ENCODE measurements around the gene YAP1.
"Not testable (repeated sequence)": the region's sequence is repeated elsewhere in the genome, so short reads cannot be mapped to it uniquely, and the experiment has no call there.

The YAP1 gene

GRCh38 chr11:102166175-102167064, 56.2 kb downstream of the YAP1 start:
- no peak for DNase-seq

GRCh38 chr11:102168481-102168880, 58.2 kb downstream of the YAP1 start:
- no peak for DNase-seq

GRCh38 chr11:102171101-102171500, 60.9 kb downstream of the YAP1 start:
- no peak for DNase-seq

GRCh38 chr11:102172127-102172848, 62.0 kb downstream of the YAP1 start:
- DNase-seq: no peak

- DNase-seq: no peak
Observed at GRCh38 chr11:102177126-102177525, 66.9 kb downstream of the YAP1 start.

GRCh38 chr11:102177974-102178631, 67.9 kb downstream of the YAP1 start:
- no peak for DNase-seq

- DNase-seq: no peak
Observed at GRCh38 chr11:102179371-102179770, 69.1 kb downstream of the YAP1 start.

GRCh38 chr11:102184269-102184987, 74.2 kb downstream of the YAP1 start:
- DNase-seq: no peak

GRCh38 chr11:102186551-102187191, 76.4 kb downstream of the YAP1 start:
- peak; percentile 51 for DNase-seq

- peak; percentile 37 for DNase-seq
Observed at GRCh38 chr11:102187416-102188151, 77.3 kb downstream of the YAP1 start.

GRCh38 chr11:102188488-102188887, 78.2 kb downstream of the YAP1 start:
- DNase-seq: no peak

- no peak for DNase-seq
Observed at GRCh38 chr11:102191832-102192231, 81.6 kb downstream of the YAP1 start.

- no peak for DNase-seq
Observed at GRCh38 chr11:102192349-102193066, 82.3 kb downstream of the YAP1 start.

GRCh38 chr11:102194257-102194656, 84.0 kb downstream of the YAP1 start:
- no peak for DNase-seq

GRCh38 chr11:102194990-102195389, 84.7 kb downstream of the YAP1 start:
- DNase-seq: no peak

GRCh38 chr11:102196351-102196750, 86.1 kb downstream of the YAP1 start:
- DNase-seq: no peak

- no peak for DNase-seq
Observed at GRCh38 chr11:102196816-102197215, 86.6 kb downstream of the YAP1 start.

GRCh38 chr11:102197670-102198139, 87.5 kb downstream of the YAP1 start:
- peak; percentile 77 for DNase-seq

GRCh38 chr11:102199673-102200072, 89.4 kb downstream of the YAP1 start:
- no peak for DNase-seq

GRCh38 chr11:102200325-102200724, 90.1 kb downstream of the YAP1 start:
- DNase-seq: not testable (repeated sequence)

- no peak for DNase-seq
Observed at GRCh38 chr11:102201776-102202175, 91.5 kb downstream of the YAP1 start.
